Endodermal cell (in vitro differentiated cells): ENCODE results near the gene GREB1. TPM values are rescaled to one million over a fixed set of nuclear protein-coding genes. Genes with fewer than 3 reads are reported as not detected.

Experiments
- DNase-seq: peaks from one replicate; pipeline ENCODE4 v3.0.0-alpha.2; 2017
- H3K27ac ChIP-seq: 2 replicates; pipeline ENCODE4 v1.5.1; 2013; ENCODE audit warnings: mild to moderate bottlenecking, low read depth, low read length, moderate library complexity
- H3K27me3 ChIP-seq: 2 replicates; pipeline ENCODE4 v1.6.1; 2013; ENCODE audit warnings: mild to moderate bottlenecking, low read length, moderate library complexity; ENCODE audit not compliant: insufficient read depth, control insufficient read depth, poor library complexity, severe bottlenecking
- H3K36me3 ChIP-seq: 2 replicates; pipeline ENCODE4 v1.7.0; 2013; ENCODE audit warnings: mild to moderate bottlenecking, low read length, moderate library complexity; ENCODE audit not compliant: control insufficient read depth, insufficient read depth
- H3K4me1 ChIP-seq: one replicate; pipeline ENCODE4 v1.7.0; 2013; ENCODE audit warnings: low read length; ENCODE audit not compliant: control insufficient read depth, insufficient read depth
- H3K4me3 ChIP-seq: 2 replicates; pipeline ENCODE4 v1.5.1; 2013; ENCODE audit warnings: mild to moderate bottlenecking, low read length, moderate library complexity
- H3K9ac ChIP-seq: 2 replicates; pipeline ENCODE4 v1.6.1; 2013; ENCODE audit warnings: mild to moderate bottlenecking, low read length, moderate library complexity; ENCODE audit not compliant: poor library complexity, severe bottlenecking; ENCODE audit errors: extremely low read depth
- H3K9me3 ChIP-seq: 2 replicates; pipeline ENCODE4 v1.6.1; 2013; ENCODE audit warnings: mild to moderate bottlenecking, low read length, moderate library complexity; ENCODE audit not compliant: control insufficient read depth
- H3K27ac Mint-ChIP-seq: 2 replicates; pipeline ENCODE4 v1.8.0; 2020; ENCODE audit warnings: mixed read lengths
- H3K27me3 Mint-ChIP-seq: 2 replicates; pipeline ENCODE4 v1.8.0; 2021; ENCODE audit warnings: mild to moderate bottlenecking, mixed read lengths; ENCODE audit not compliant: insufficient read depth
- H3K36me3 Mint-ChIP-seq: 2 replicates; pipeline ENCODE4 v1.8.0; 2020; ENCODE audit warnings: low read depth, mixed read lengths
- H3K4me1 Mint-ChIP-seq: 2 replicates; pipeline ENCODE4 v1.8.0; 2020; ENCODE audit warnings: mixed read lengths
- H3K4me3 Mint-ChIP-seq: 2 replicates; pipeline ENCODE4 v1.8.0; 2020; ENCODE audit warnings: mild to moderate bottlenecking, moderate library complexity, mixed read lengths
- H3K9me3 Mint-ChIP-seq: 2 replicates; pipeline ENCODE4 v1.8.0; 2020; ENCODE audit warnings: mild to moderate bottlenecking, mixed read lengths
- CTCF ChIP-seq: fragments of 200-600 bp; sonication (generic); conservative IDR thresholded peaks from 2 replicates; pipeline ENCODE4 v1.5.0; 2021; ENCODE audit warnings: antibody characterized with exemption, mild to moderate bottlenecking
- WGBS, 2 experiments: methylation state at CpG; one replicate each; pipeline versions ENCODE4 v1.1.5 to v1.1.7; 2013; ENCODE audit warnings: missing lambda C conversion rate in 2 of 2, mixed read lengths in 1 of 2; ENCODE audit not compliant: insufficient coverage in 1 of 2, insufficient read length in 1 of 2; 5-methylcytosine and 5-hydroxymethylcytosine counted together
- total RNA-seq, 2 donors: library from RNA; stranded (reverse); fragmentation: NEBNext Ultra II Directional in 1 of 2; extraction: Animal tissue kit (Norgen Biotek cat#: 25700) in 1 of 2; gene quantifications; 2 replicates in 1 of 2; 3 replicates in 1 of 2; pipeline ENCODE4 v1.2.1, GENCODE V29; 2021

GREB1 gene
- total RNA-seq, 2 donors from 2014 or later = 86.4 to 106 TPM

GRCh38 chr2:11625671-11626070 lies 91.8 kb downstream of the GREB1 start:
- Mint-ChIP-seq H3K4me1 (no peaks in the 10 kb centered on the region), H3K27ac (no peak overlapping the region), H3K9me3 (peaks cover 19% of the 10 kb centered on the region), H3K36me3 (peaks cover 96% of the 10 kb centered on the region), H3K4me3 (no peak overlapping the region), H3K27me3 (no peaks in the 10 kb centered on the region)
- peaks cover 27% of the 10 kb centered on the region for H3K9me3 ChIP-seq
- no peaks in the 10 kb centered on the region for H3K27me3 ChIP-seq
- H3K4me1 ChIP-seq = no peaks in the 10 kb centered on the region
- no peak overlapping the region for H3K9ac ChIP-seq
- peaks cover 100% of the 10 kb centered on the region for H3K36me3 ChIP-seq
- H3K27ac ChIP-seq = no peak overlapping the region
- no peak for DNase-seq
- no peak overlapping the region for H3K4me3 ChIP-seq
- WGBS, 2 experiments = 96 to 99% methylated on average over 10 of the region's 10 CpGs
- TF ChIP-seq CTCF = no peak

DNA sequence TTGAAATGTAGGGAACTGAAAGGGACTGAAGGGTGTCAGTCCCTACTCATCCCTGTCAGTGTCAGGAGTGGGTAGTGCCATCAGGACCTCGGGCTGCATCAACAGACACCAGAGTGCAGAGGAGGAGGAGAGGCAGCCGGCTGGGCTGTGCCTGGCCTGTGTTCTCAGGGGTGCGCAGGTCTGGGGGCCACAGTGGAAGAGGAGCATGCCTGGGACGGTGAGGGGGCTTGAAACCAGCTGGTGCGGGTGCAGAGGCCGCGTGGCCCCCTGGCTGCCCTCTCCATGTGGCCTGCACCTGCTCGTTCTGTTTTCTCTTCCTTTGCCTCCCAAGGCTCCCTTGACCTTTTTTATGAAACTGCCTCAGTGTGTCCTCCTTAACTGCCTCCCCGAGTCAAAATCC lies 94.8 kb downstream of the GREB1 start:
- Mint-ChIP-seq H3K4me3 (no peak overlapping the region), H3K36me3 (peaks cover 95% of the 10 kb centered on the region)

DNA sequence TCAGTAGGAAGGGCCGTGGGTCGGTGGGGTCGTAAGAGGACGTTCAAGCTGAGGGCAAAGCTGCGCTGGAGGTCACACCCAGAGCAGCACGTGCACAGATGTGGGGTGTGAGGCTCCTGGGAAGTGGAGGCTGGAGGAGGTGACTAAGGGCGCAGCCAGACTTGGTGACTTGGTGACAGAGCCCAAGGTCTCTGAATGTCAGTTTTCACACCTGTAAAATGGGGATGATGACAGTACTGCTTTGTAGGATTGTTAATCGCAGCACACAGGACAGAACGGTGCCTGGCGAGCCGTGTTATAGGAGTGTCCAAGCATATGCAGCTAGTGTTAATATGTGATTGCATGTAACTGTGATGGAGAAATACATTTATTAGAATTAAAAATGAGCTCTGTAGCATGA lies 95.4 kb downstream of the GREB1 start:
- Mint-ChIP-seq H3K4me3 (no peak overlapping the region), H3K27ac (peak overlapping the region; percentile 58), H3K36me3 (peaks cover 94% of the 10 kb centered on the region)

More for the DNA sequence above, 94.8 kb downstream of the GREB1 start:
- H3K9me3 Mint-ChIP-seq = peaks cover 19% of the 10 kb centered on the region
- peak overlapping the region; percentile 58 for H3K27ac Mint-ChIP-seq
- Histone ChIP-seq H3K4me3 (no peak overlapping the region), H3K9ac (no peak overlapping the region), H3K27ac (no peak overlapping the region), H3K9me3 (peaks cover 27% of the 10 kb centered on the region), H3K4me1 (no peaks in the 10 kb centered on the region), H3K36me3 (peaks cover 96% of the 10 kb centered on the region), H3K27me3 (no peaks in the 10 kb centered on the region)
- H3K27me3 Mint-ChIP-seq = no peaks in the 10 kb centered on the region
- no peak for TF ChIP-seq CTCF
- WGBS, 2 experiments = 92 to 93% methylated on average over 6 to 9 of the region's 9 CpGs
- no peak for DNase-seq
- no peaks in the 10 kb centered on the region for H3K4me1 Mint-ChIP-seq

More for the DNA sequence above, 95.4 kb downstream of the GREB1 start:
- H3K9me3 ChIP-seq = peaks cover 27% of the 10 kb centered on the region
- no peak overlapping the region for H3K9ac ChIP-seq
- H3K27ac ChIP-seq = no peak overlapping the region
- H3K4me3 ChIP-seq = no peak overlapping the region
- H3K27me3 ChIP-seq = no peaks in the 10 kb centered on the region
- Mint-ChIP-seq H3K27me3 (no peaks in the 10 kb centered on the region), H3K9me3 (peaks cover 19% of the 10 kb centered on the region), H3K4me1 (no peaks in the 10 kb centered on the region)
- H3K36me3 ChIP-seq = peaks cover 96% of the 10 kb centered on the region
- H3K4me1 ChIP-seq = no peaks in the 10 kb centered on the region
- no peak for TF ChIP-seq CTCF
- DNase-seq = no peak
- 94% methylated on average over 11 of the region's 11 CpGs for WGBS, 2 experiments
